NOMO-1 treated with DMSO at 0.1 percent for 48 hours (cell line): Measurements from ENCODE around the gene SMPDL3B.

Source experiments
- DNase-seq: peaks from one replicate; lab custom pipeline; 2025; ENCODE audit not compliant: unreplicated experiment; lab: John Stamatoyannopoulos, UW

Gene SMPDL3B

GRCh38 chr1:27934818-27935549, at the start of gene SMPDL3B:
Gene SMPDL3B, plus strand, starts transcription at chr1:27935000. Its CDS starts 184 bp downstream, at chr1:27935184.
- no peak for DNase-seq

GRCh38 chr1:27885114-27885528, 49.7 kb upstream of the SMPDL3B start:
- peak; percentile 97 for DNase-seq

GRCh38 chr1:27885621-27886352, 49.0 kb upstream of the SMPDL3B start:
- peak; percentile 96 for DNase-seq

GRCh38 chr1:27886353-27886679, 48.5 kb upstream of the SMPDL3B start:
- DNase-seq = no peak

GRCh38 chr1:27886744-27887143, 48.1 kb upstream of the SMPDL3B start:
- no peak for DNase-seq

GRCh38 chr1:27887215-27888021, 47.4 kb upstream of the SMPDL3B start:
- peak; percentile 93 for DNase-seq

- DNase-seq = no peak
Observed at GRCh38 chr1:27889506-27889905, 45.3 kb upstream of the SMPDL3B start.

- DNase-seq = peak; percentile 79
Observed at GRCh38 chr1:27891196-27891889, 43.5 kb upstream of the SMPDL3B start.

GRCh38 chr1:27894521-27894920, 40.3 kb upstream of the SMPDL3B start:
- no peak for DNase-seq

- no peak for DNase-seq
Observed at GRCh38 chr1:27906759-27907158, 28.0 kb upstream of the SMPDL3B start.

- DNase-seq = no peak
Observed at GRCh38 chr1:27912429-27912828, 22.4 kb upstream of the SMPDL3B start.

GRCh38 chr1:27915082-27915575, 19.7 kb upstream of the SMPDL3B start:
- DNase-seq = no peak

- DNase-seq = no peak
Observed at GRCh38 chr1:27922272-27922671, 12.5 kb upstream of the SMPDL3B start.

GRCh38 chr1:27928216-27928954, 6.4 kb upstream of the SMPDL3B start:
- DNase-seq = no peak

- no peak for DNase-seq
Observed at GRCh38 chr1:27931184-27931583, 3.6 kb upstream of the SMPDL3B start.

GRCh38 chr1:27931759-27932158, 3.0 kb upstream of the SMPDL3B start:
- DNase-seq = peak; percentile 83

- no peak for DNase-seq
Observed at GRCh38 chr1:27935721-27936120, 921 bp downstream of the SMPDL3B start.

GRCh38 chr1:27936370-27936769, 1.6 kb downstream of the SMPDL3B start:
- no peak for DNase-seq

- DNase-seq = no peak
Observed at GRCh38 chr1:27937524-27937836, 2.7 kb downstream of the SMPDL3B start.

GRCh38 chr1:27938488-27938887, 3.7 kb downstream of the SMPDL3B start:
- DNase-seq = no peak
